SK-N-SH treated with all-trans-retinoic acid at 6 μM for 48 hours (cell line): ENCODE measurements around the gene PDGFC.

Experiments
- ATAC-seq: fragments of 200-7000 bp; cut with Tn5 transposase; 3 replicates; pipeline ENCODE4 v1.9.1; 2020; ENCODE audit warnings: mild to moderate bottlenecking, moderate library complexity
- BACH2 ChIP-seq: fragments of 250-450 bp; sonication (Bioruptor Pico); IDR thresholded peaks from 2 replicates; pipeline ENCODE4 v1.9.0; 2021; ENCODE audit warnings: mild to moderate bottlenecking, borderline replicate concordance
- CSDC2 ChIP-seq: fragments of 250-450 bp; sonication (Bioruptor Pico); IDR thresholded peaks from 2 replicates; pipeline ENCODE4 v1.5.0; 2020; ENCODE audit warnings: mild to moderate bottlenecking, moderate library complexity
- ESRRG ChIP-seq: fragments of 250-450 bp; sonication (Bioruptor Pico); IDR thresholded peaks from 2 replicates; pipeline ENCODE4 v1.6.1; 2021; ENCODE audit warnings: mild to moderate bottlenecking
- GLIS3 ChIP-seq: fragments of 250-450 bp; sonication (Bioruptor Pico); IDR thresholded peaks from 2 replicates; pipeline ENCODE4 v1.5.0; 2020; ENCODE audit warnings: mild to moderate bottlenecking, moderate library complexity
- ISL1 ChIP-seq: fragments of 250-450 bp; sonication (Bioruptor Pico); IDR thresholded peaks from 2 replicates; pipeline ENCODE4 v2.1.2; 2022; ENCODE audit warnings: mild to moderate bottlenecking, moderate library complexity
- OSR1 ChIP-seq: fragments of 250-450 bp; sonication (Bioruptor Pico); IDR thresholded peaks from 2 replicates; pipeline ENCODE4 v1.8.0; 2022; ENCODE audit warnings: moderate library complexity, mild to moderate bottlenecking, inconsistent platforms
- RARB ChIP-seq: fragments of 250-450 bp; sonication (Bioruptor Pico); IDR thresholded peaks from 2 replicates; pipeline ENCODE4 v1.8.0; 2021; ENCODE audit warnings: mild to moderate bottlenecking, moderate library complexity
- SNAI2 ChIP-seq: fragments of 250-450 bp; sonication (Bioruptor Pico); IDR thresholded peaks from 2 replicates; pipeline ENCODE4 v1.5.0; 2020; ENCODE audit warnings: mild to moderate bottlenecking, moderate library complexity
- TCF4 ChIP-seq: fragments of 250-450 bp; sonication (Bioruptor Pico); IDR thresholded peaks from 2 replicates; pipeline ENCODE4 v1.8.0; 2021; ENCODE audit warnings: mild to moderate bottlenecking, moderate library complexity, borderline replicate concordance
- TOX ChIP-seq: fragments of 250-450 bp; sonication (Bioruptor Pico); IDR thresholded peaks from 2 replicates; pipeline ENCODE4 v1.8.0; 2021; ENCODE audit warnings: mild to moderate bottlenecking, moderate library complexity, borderline replicate concordance
- ZC3H10 ChIP-seq: fragments of 250-450 bp; sonication (Bioruptor Pico); IDR thresholded peaks from 2 replicates; pipeline ENCODE4 v1.5.1; 2021; ENCODE audit warnings: mild to moderate bottlenecking, moderate library complexity
- ZFP3 ChIP-seq: fragments of 250-450 bp; sonication (Bioruptor Pico); IDR thresholded peaks from 2 replicates; pipeline ENCODE4 v1.5.0; 2020; ENCODE audit warnings: mild to moderate bottlenecking, moderate library complexity
- ZFP30 ChIP-seq: fragments of 450-650 bp; formaldehyde crosslinking; IDR thresholded peaks from 2 replicates; pipeline ENCODE4 v1.5.0; 2022; ENCODE audit warnings: mild to moderate bottlenecking, moderate library complexity
- ZNF70 ChIP-seq: fragments of 450-650 bp; formaldehyde crosslinking; IDR thresholded peaks from 2 replicates; pipeline ENCODE4 v1.5.0; 2020; ENCODE audit warnings: mild to moderate bottlenecking, moderate library complexity
- ZNF8 ChIP-seq: fragments of 450-650 bp; formaldehyde crosslinking; IDR thresholded peaks from 2 replicates; pipeline ENCODE4 v1.5.0; 2020; ENCODE audit warnings: mild to moderate bottlenecking, moderate library complexity
- TF ChIP-seq, protein P1 (sequence below): fragments of 250-450 bp; sonication (Bioruptor Pico); IDR thresholded peaks from 2 replicates; pipeline ENCODE4 v1.5.1; 2020; ENCODE audit warnings: low read depth, mild to moderate bottlenecking, moderate library complexity
- TF ChIP-seq, protein P2 (sequence below): fragments of 250-450 bp; sonication (Bioruptor Pico); IDR thresholded peaks from 2 replicates; pipeline ENCODE4 v1.5.0; 2020; ENCODE audit warnings: mild to moderate bottlenecking, moderate library complexity
- TF ChIP-seq, protein P3 (sequence below): fragments of 250-450 bp; sonication (Bioruptor Pico); IDR thresholded peaks from 2 replicates; pipeline ENCODE4 v1.8.0; 2021; ENCODE audit warnings: low read depth, mild to moderate bottlenecking, moderate library complexity, borderline replicate concordance
- TF ChIP-seq, protein P4 (sequence below): fragments of 250-450 bp; sonication (Bioruptor Pico); IDR thresholded peaks from 2 replicates; pipeline ENCODE4 v1.8.0; 2020; ENCODE audit warnings: mild to moderate bottlenecking, moderate library complexity, borderline replicate concordance

The PDGFC gene

DNA sequence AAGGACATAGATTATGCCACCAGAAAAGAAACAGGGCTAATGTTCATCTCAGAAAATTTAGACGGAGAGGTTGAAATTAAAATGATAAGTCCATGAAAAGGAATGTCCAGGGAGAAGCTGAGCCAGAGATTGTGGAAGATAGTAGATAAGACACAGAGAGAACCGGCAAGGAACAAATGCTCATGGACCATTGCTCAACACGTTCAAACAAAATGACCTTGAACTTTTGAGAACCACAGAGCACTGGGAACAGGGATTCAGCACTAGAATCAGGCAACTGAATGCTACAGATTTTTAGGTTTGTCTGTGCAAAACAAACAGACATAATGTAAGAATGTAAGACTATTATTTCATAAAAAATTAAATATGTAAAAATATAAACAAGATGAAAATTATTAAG, 206.3 kb downstream of the PDGFC start:
- TF ChIP-seq TCF4 (CRISPR knock-in tag) (no peak), GLIS3 (CRISPR knock-in tag) (no peak), ESRRG (no peak), ZNF70 (no peak), ZC3H10 (no peak)
- TF ChIP-seq, protein P1, sequence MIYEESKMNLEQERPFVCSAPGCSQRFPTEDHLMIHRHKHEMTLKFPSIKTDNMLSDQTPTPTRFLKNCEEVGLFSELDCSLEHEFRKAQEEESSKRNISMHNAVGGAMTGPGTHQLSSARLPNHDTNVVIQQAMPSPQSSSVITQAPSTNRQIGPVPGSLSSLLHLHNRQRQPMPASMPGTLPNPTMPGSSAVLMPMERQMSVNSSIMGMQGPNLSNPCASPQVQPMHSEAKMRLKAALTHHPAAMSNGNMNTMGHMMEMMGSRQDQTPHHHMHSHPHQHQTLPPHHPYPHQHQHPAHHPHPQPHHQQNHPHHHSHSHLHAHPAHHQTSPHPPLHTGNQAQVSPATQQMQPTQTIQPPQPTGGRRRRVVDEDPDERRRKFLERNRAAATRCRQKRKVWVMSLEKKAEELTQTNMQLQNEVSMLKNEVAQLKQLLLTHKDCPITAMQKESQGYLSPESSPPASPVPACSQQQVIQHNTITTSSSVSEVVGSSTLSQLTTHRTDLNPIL (CRISPR knock-in tag), result no peak
- ATAC-seq, result no peak

DNA sequence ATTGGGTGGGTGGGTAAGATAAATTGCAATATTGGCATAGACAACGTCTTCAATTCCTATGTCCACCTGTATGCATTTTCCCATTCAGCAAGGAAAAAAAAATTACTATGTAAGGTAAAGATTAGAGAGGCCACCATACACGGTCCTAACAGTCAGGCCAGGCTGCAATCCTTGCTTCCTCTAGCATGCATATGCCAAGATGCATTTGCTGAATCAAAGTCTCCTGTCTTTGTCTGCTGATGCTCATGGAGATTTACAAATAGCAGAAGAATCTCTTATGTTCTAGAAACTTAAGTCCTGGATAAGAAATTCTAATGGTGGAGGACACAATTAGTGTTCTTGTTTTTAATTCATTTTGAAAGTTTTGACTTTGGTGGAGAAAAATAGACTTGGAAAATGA, 206.8 kb downstream of the PDGFC start:
- peak; percentile 53; the same call in 2 of the 3 replicates for ATAC-seq
- no peak for TF ChIP-seq ZFP30 (CRISPR knock-in tag)
- no peak for TF ChIP-seq ZC3H10
- no peak for TF ChIP-seq BACH2
- no peak for TF ChIP-seq ESRRG
- TF ChIP-seq ISL1, result no peak
- no peak for TF ChIP-seq ZNF8 (CRISPR knock-in tag)

DNA sequence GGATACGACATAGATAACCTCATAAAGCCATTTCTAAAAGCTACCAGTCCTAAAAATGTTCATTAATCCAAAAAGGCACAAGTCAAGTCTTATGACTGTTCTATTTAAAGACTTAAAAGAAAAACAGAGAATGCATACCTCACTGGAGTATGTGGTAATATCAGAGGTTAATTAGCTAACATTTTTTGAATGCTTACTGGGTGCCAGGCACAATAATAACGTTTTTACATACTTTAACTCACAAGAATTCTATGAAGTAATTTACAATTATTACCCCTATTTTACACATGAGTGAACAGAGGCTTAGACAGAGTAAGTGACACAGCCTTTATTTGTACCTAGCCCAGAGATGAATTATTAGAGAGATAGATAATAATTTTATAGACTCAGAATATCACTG, 207.5 kb downstream of the PDGFC start:
- no peak for TF ChIP-seq CSDC2 (CRISPR knock-in tag)
- peak; percentile 48 for ATAC-seq

DNA sequence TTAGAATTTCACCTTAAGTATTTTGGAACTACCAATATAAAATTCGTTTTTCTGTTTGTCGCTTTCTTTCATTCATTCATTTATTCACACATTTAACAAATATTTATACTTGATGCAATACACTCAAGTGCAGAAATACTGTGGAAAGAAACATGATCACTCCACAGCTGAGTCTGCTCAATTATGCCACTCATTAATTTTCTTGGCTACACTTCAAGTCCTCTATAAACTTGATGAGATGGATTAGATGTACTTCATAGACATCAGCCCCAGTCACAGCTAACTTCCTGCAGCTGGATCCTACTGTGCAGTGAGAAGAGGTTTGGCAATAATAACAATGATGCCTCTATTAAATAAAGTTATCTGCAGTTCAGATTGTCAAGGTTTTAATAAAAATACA, 208.1 kb downstream of the PDGFC start:
- TF ChIP-seq BACH2, result no peak
- no peak for TF ChIP-seq ZC3H10
- no peak for TF ChIP-seq TOX (CRISPR knock-in tag)
- no peak for TF ChIP-seq SNAI2 (CRISPR knock-in tag)
- no peak for TF ChIP-seq GLIS3 (CRISPR knock-in tag)
- no peak for TF ChIP-seq ZNF70
- no peak for TF ChIP-seq OSR1
- no peak for TF ChIP-seq ZFP3 (CRISPR knock-in tag)
- no peak for TF ChIP-seq RARB (CRISPR knock-in tag)
- TF ChIP-seq, protein P2, sequence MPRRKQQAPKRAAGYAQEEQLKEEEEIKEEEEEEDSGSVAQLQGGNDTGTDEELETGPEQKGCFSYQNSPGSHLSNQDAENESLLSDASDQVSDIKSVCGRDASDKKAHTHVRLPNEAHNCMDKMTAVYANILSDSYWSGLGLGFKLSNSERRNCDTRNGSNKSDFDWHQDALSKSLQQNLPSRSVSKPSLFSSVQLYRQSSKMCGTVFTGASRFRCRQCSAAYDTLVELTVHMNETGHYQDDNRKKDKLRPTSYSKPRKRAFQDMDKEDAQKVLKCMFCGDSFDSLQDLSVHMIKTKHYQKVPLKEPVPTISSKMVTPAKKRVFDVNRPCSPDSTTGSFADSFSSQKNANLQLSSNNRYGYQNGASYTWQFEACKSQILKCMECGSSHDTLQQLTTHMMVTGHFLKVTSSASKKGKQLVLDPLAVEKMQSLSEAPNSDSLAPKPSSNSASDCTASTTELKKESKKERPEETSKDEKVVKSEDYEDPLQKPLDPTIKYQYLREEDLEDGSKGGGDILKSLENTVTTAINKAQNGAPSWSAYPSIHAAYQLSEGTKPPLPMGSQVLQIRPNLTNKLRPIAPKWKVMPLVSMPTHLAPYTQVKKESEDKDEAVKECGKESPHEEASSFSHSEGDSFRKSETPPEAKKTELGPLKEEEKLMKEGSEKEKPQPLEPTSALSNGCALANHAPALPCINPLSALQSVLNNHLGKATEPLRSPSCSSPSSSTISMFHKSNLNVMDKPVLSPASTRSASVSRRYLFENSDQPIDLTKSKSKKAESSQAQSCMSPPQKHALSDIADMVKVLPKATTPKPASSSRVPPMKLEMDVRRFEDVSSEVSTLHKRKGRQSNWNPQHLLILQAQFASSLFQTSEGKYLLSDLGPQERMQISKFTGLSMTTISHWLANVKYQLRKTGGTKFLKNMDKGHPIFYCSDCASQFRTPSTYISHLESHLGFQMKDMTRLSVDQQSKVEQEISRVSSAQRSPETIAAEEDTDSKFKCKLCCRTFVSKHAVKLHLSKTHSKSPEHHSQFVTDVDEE (CRISPR knock-in tag), result no peak
- TF ChIP-seq, protein P1 (CRISPR knock-in tag), result no peak
- ATAC-seq, result no peak

DNA sequence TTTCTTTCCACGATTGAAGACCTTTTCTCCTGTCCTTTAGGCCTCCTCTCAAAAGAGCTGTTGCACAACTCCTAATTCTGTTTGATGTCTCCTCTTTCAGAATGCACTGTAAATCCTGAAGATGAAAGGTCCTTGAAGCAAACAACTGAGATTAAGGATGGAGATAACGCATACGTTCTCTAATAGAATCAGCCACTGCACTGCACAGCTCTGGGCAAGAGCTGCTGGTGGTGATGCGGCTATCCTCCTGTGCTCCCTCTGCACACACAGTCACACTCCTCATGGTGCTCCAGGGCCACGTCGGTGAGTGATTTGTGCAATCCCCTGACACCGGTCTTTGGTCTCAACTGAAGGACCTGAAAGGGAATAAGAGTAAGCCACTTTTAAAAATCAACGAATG, 208.7 kb downstream of the PDGFC start:
- TF ChIP-seq, protein P3, sequence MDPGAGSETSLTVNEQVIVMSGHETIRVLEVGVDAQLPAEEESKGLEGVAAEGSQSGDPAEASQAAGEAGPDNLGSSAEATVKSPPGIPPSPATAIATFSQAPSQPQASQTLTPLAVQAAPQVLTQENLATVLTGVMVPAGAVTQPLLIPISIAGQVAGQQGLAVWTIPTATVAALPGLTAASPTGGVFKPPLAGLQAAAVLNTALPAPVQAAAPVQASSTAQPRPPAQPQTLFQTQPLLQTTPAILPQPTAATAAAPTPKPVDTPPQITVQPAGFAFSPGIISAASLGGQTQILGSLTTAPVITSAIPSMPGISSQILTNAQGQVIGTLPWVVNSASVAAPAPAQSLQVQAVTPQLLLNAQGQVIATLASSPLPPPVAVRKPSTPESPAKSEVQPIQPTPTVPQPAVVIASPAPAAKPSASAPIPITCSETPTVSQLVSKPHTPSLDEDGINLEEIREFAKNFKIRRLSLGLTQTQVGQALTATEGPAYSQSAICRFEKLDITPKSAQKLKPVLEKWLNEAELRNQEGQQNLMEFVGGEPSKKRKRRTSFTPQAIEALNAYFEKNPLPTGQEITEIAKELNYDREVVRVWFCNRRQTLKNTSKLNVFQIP (CRISPR knock-in tag), result no peak
- TF ChIP-seq ZFP3 (CRISPR knock-in tag), result no peak
- TF ChIP-seq, protein P4, sequence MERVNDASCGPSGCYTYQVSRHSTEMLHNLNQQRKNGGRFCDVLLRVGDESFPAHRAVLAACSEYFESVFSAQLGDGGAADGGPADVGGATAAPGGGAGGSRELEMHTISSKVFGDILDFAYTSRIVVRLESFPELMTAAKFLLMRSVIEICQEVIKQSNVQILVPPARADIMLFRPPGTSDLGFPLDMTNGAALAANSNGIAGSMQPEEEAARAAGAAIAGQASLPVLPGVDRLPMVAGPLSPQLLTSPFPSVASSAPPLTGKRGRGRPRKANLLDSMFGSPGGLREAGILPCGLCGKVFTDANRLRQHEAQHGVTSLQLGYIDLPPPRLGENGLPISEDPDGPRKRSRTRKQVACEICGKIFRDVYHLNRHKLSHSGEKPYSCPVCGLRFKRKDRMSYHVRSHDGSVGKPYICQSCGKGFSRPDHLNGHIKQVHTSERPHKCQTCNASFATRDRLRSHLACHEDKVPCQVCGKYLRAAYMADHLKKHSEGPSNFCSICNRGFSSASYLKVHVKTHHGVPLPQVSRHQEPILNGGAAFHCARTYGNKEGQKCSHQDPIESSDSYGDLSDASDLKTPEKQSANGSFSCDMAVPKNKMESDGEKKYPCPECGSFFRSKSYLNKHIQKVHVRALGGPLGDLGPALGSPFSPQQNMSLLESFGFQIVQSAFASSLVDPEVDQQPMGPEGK, result no peak
- TF ChIP-seq ISL1, result no peak
- no peak for TF ChIP-seq BACH2
- no peak for TF ChIP-seq TOX (CRISPR knock-in tag)
- ATAC-seq, result no peak
